Erythroblast (primary cell): ENCODE data around the gene DNAI2.

Experiments
- GATA1 ChIP-seq: IDR thresholded peaks from 2 replicates; pipeline ENCODE4 v1.6.1; 2011; ENCODE audit warnings: low read depth, mild to moderate bottlenecking, control low read depth, low read length, moderate library complexity
- POLR2A ChIP-seq: IDR thresholded peaks from 2 replicates; pipeline ENCODE4 v1.6.1; 2011; ENCODE audit warnings: mild to moderate bottlenecking, low read length

DNA sequence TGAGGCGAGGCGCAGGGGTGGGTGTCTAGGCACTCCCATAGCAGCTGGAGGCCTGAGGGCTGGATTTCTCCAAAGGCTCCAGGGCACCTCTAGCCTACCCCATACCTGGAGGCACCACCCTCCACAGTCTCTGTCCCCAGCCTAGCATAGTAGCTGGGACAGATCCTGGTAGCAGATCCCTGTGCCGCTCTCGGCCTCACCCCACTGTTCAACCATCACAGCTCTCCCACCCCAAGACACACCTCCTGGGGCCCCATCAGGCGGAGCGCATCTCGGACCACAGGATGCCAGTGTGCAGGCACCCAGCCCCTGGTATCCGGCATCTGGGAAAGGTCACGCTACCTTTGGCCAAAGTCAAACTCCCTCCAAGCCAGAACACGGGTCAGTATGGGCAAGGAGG, 80.5 kb downstream of the DNAI2 start:
- TF ChIP-seq POLR2A = no peak
- no peak for TF ChIP-seq GATA1
